Peyer's patch (tissue), 4 donors: ENCODE results near the gene TTC27. TPM values are rescaled to one million over a fixed set of nuclear protein-coding genes. Genes with fewer than 3 reads are reported as not detected.

Source experiments
- DNase-seq, 3 donors: peaks; one replicate each; pipeline ENCODE4 v3.0.0-alpha.2; 2017 to 2019
- H3K27ac ChIP-seq, 4 donors: fragments of 200-600 bp; sonication (generic); one replicate each; pipeline ENCODE4 v1.5.1; 2016 to 2019
- H3K27me3 ChIP-seq, 2 donors: fragments of 200-600 bp; sonication (generic); one replicate each; pipeline ENCODE4 v1.5.1; 2019
- H3K36me3 ChIP-seq, 3 donors: fragments of 200-600 bp; sonication (generic); one replicate each; pipeline ENCODE4 v1.5.1; 2016 to 2019
- H3K4me1 ChIP-seq, 4 donors: fragments of 200-600 bp; sonication (generic); one replicate each; pipeline ENCODE4 v1.5.1; 2016 to 2019
- H3K4me3 ChIP-seq, 4 donors: fragments of 200-600 bp; sonication (generic); 1 replicate in 3 of 4; 2 replicates in 1 of 4; pipeline ENCODE4 v1.5.1; 2016 to 2019; ENCODE audit warnings: mild to moderate bottlenecking in 1 of 4
- H3K9me3 ChIP-seq, 4 donors: fragments of 200-600 bp; sonication (generic); one replicate each; pipeline ENCODE4 v1.5.1; 2016 to 2019; ENCODE audit warnings: mild to moderate bottlenecking in 1 of 4
- POLR2A ChIP-seq, 2 donors: fragments of 450-650 bp; IDR thresholded peaks; one replicate each; pipeline ENCODE4 v1.5.1; 2017; ENCODE audit warnings: antibody characterized with exemption in 2 of 2, mild to moderate bottlenecking in 2 of 2, moderate library complexity in 2 of 2
- total RNA-seq, 4 donors: library from RNA; depleted of rRNA; stranded (reverse); fragments of >200 nt; gene quantifications; one replicate each; pipeline ENCODE4 v1.1.0, GENCODE V29; 2016
- TF ChIP-seq, protein P1 (sequence below), 6 experiments: fragments of 450-650 bp in 4 of 6; fragments of 200-600 bp in 2 of 6; sonication (generic) in 1 of 6; IDR thresholded peaks; one replicate each; pipeline ENCODE4 v1.5.1; 2017 to 2019; ENCODE audit warnings: antibody characterized with exemption in 6 of 6, mild to moderate bottlenecking in 3 of 6, moderate library complexity in 1 of 6

TTC27 gene
- total RNA-seq, 4 donors from 2014 or later: 9.5 to 28.6 (median 12.4) TPM

DNA sequence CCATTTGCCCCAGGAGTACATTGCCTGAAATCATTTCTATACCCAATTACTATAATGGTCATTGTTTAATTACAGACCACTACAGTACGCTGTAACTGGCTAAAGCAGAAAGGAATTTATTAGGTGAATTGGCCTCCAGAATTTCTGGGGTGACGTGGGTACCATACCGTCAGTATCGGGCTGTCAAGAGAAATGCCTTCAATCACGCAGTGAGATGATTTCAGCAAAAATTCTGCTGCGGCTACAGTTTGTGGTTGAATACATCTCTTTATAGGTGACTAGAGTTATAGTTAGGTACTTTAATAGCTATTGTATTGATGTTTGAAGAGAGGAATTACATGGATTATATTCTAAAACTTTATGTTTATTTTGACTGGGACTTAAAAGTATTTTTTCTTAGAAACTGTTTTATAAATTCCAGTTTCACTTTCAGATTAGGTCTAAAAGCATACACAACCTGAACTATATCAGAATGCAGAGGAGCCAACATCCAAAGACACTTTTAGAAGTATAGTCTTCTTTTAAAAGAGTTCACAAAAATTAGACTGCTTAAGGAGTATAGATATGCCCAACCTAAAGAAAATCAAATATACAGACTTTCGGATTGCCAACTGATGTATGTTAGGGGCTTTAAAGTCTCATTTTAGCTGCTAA lies 128.4 kb downstream of the TTC27 start:
- H3K4me3 ChIP-seq: peak overlapping the region in 2 of 4 donors; percentile 1 to 3
- no peaks in the 10 kb centered on the region for H3K4me1 ChIP-seq
- no peaks in the 10 kb centered on the region for H3K9me3 ChIP-seq
- DNase-seq: no peak
- TF ChIP-seq POLR2A (IDR thresholded peaks at IDR 0.05): no peak
- TF ChIP-seq, protein P1, sequence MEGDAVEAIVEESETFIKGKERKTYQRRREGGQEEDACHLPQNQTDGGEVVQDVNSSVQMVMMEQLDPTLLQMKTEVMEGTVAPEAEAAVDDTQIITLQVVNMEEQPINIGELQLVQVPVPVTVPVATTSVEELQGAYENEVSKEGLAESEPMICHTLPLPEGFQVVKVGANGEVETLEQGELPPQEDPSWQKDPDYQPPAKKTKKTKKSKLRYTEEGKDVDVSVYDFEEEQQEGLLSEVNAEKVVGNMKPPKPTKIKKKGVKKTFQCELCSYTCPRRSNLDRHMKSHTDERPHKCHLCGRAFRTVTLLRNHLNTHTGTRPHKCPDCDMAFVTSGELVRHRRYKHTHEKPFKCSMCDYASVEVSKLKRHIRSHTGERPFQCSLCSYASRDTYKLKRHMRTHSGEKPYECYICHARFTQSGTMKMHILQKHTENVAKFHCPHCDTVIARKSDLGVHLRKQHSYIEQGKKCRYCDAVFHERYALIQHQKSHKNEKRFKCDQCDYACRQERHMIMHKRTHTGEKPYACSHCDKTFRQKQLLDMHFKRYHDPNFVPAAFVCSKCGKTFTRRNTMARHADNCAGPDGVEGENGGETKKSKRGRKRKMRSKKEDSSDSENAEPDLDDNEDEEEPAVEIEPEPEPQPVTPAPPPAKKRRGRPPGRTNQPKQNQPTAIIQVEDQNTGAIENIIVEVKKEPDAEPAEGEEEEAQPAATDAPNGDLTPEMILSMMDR (IDR thresholded peaks at IDR 0.05): no peak
- no peak overlapping the region for H3K27ac ChIP-seq
- H3K27me3 ChIP-seq: no peaks in the 10 kb centered on the region
- peaks cover 0 to 4% (median 0%) of the 10 kb centered on the region in 3 donors for H3K36me3 ChIP-seq

DNA sequence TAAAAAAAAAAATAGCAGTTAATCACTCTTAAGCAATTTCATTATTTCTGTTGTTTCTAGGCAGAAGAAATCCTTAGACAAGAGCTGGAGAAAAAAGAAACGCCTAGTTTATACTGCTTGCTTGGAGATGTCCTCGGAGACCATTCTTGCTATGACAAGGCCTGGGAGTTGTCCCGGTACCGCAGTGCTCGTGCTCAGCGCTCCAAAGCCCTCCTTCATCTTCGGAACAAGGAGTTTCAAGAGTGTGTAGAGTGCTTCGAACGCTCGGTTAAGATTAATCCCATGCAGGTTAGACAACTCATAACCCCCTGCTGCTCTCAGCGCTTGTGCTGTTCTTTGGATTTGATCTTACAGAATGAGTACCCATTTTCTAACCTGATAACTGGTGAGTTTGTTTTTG lies 130.4 kb downstream of the TTC27 start:
- H3K36me3 ChIP-seq: peaks cover 0 to 4% (median 0%) of the 10 kb centered on the region in 3 donors
- H3K27ac ChIP-seq: no peak overlapping the region
- H3K4me1 ChIP-seq: no peaks in the 10 kb centered on the region
- DNase-seq: no peak
- H3K4me3 ChIP-seq: no peak overlapping the region
- no peak for TF ChIP-seq POLR2A (IDR thresholded peaks at IDR 0.05)
- no peaks in the 10 kb centered on the region for H3K27me3 ChIP-seq
- no peaks in the 10 kb centered on the region for H3K9me3 ChIP-seq

DNA sequence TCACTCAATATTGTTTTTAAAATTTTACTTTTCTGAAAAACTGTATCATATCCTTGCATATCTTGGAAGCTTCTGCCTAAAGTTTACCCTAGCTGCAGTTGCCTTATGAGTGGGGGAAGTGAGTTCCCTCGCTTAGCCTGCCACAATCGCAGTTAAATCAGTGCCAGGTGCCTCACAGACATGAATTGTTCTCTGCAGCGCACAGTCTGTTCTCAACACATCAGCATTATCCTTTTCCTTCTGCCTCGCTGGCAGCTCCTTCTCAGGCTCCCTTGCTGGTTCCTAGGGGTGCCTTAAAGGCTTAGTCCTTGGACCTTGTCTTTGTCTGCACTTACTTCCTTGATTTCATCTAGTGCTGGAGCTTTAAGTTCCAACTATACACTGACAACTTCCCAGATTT lies 132.8 kb downstream of the TTC27 start:
- Histone ChIP-seq H3K27ac (no peak overlapping the region), H3K4me3 (no peak overlapping the region), H3K9me3 (no peaks in the 10 kb centered on the region), H3K4me1 (no peaks in the 10 kb centered on the region), H3K36me3 (peaks cover 0 to 4% (median 0%) of the 10 kb centered on the region in 3 donors), H3K27me3 (no peaks in the 10 kb centered on the region)
- no peak for DNase-seq
- no peak for TF ChIP-seq POLR2A (IDR thresholded peaks at IDR 0.05)
- TF ChIP-seq, protein P1 (IDR thresholded peaks at IDR 0.05): no peak

DNA sequence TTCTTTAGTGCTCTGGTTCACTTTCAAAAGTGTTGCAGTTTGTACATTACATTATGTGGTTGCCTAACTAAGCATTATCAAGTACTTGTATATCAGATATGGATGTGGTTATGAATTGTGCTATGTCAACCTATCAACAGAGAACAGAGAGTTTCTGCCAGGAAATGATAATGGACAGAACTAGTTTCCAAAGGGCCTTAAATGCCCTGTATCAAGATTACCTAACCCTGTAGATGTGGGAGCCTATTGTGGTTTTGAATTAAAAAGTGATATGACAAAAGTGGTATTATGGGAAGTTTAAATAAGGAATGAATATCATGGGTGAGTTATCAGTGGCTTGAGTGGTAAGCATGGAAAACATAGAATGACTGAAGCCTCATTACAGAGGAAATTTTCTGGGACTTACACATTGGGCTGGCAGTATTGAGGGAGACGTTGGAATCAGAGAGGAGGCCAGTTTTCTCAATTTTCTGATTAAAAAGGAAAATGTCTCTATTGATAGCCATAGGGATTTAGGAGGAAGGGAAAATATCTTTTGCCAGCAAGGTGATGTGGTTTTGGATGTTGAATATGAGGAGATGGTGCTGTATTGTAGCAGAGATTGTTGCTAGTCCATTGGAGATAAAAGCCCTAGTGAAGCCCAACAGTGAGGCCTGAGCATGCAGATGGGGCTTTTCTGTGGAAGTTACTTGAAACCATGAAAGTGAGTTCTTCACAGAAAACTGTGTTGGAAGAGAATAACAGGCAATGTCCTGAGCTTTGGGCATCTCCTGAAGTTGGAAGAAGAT lies 140.7 kb downstream of the TTC27 start:
- no peak for DNase-seq
- H3K36me3 ChIP-seq: peaks cover 0 to 5% (median 0%) of the 10 kb centered on the region in 3 donors
- no peak overlapping the region for H3K4me3 ChIP-seq
- TF ChIP-seq, protein P1 (IDR thresholded peaks at IDR 0.05): no peak
- no peak for TF ChIP-seq POLR2A (IDR thresholded peaks at IDR 0.05)
- no peak overlapping the region for H3K27ac ChIP-seq
- H3K27me3 ChIP-seq: no peaks in the 10 kb centered on the region
- no peaks in the 10 kb centered on the region for H3K4me1 ChIP-seq
- H3K9me3 ChIP-seq: no peaks in the 10 kb centered on the region

DNA sequence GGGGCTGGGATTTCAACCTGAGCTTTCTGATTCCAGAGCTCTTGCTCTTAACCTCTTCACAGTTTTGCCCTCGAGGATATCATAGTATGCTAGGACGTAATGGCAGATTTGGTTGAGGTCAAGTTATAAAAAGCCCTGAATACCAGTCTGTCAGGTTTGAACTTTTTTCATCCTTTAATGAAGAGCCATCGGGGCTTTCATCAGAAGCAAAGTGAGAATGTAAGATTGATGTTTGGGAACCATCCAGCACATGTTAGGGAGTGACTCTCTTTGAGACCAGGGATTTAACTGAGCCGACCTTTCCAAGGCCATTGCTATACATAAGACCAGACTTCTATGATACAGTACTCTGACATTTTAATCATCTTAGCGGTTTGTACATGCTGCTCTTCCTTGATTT lies 142.5 kb downstream of the TTC27 start:
- Histone ChIP-seq H3K36me3 (peaks cover 0 to 5% (median 0%) of the 10 kb centered on the region in 3 donors), H3K27ac (no peak overlapping the region), H3K27me3 (no peaks in the 10 kb centered on the region), H3K4me1 (no peaks in the 10 kb centered on the region), H3K9me3 (no peaks in the 10 kb centered on the region), H3K4me3 (no peak overlapping the region)
- TF ChIP-seq, protein P1 (IDR thresholded peaks at IDR 0.05): no peak
- TF ChIP-seq POLR2A (IDR thresholded peaks at IDR 0.05): no peak
- no peak for DNase-seq
